ENCODE data around the gene BCL7C. TPM values are rescaled to one million over a fixed set of nuclear protein-coding genes. Genes with fewer than 3 reads are reported as not detected.

BCL7C gene
- total RNA-seq, 1 experiment from 2014 or later: 44.9 TPM

GRCh38 chr16:30937692-30938091 is 43.8 kb upstream of the BCL7C start:
- ChIA-PET CTCF (no interaction called here), POLR2A (no interaction called here)

More at GRCh38 chr16:30937692-30938091, 43.8 kb upstream of the BCL7C start:
- H3K27ac ChIP-seq (ENCODE audit: low read depth, low read length): 0 out of 2 replicates have a peak overlapping the region, but pooled peaks have one; percentile 18
- H2AFZ ChIP-seq (ENCODE audit: low read depth, low read length, poor library complexity, severe bottlenecking): no peak overlapping the region
- DNase-seq (ENCODE audit: low read depth, low spot score): no peak
- no peaks in the 10 kb centered on the region for H3K9me2 ChIP-seq (ENCODE audit: insufficient read depth)
- no peaks in the 10 kb centered on the region for H3K27me3 ChIP-seq (ENCODE audit: insufficient read depth, low read length)
- H4K20me1 ChIP-seq (ENCODE audit: insufficient read depth): no peaks in the 10 kb centered on the region
- peaks cover 2% of the 10 kb centered on the region; the same call in 1 of the 2 replicates for H3K79me2 ChIP-seq (ENCODE audit: insufficient read depth, low read length)
- peaks cover 0 to 11% of the 10 kb centered on the region in 2 experiments; a peak in 3 of 4 replicates for H3K36me3 ChIP-seq (ENCODE audit: control insufficient read depth in 1 of 2, insufficient read depth in 2 of 2, low read length in 2 of 2)
- no peak overlapping the region for H3K4me3 ChIP-seq (replicated peaks in 1 of 2; ENCODE audit: low read depth in 1 of 2, low read length in 2 of 2)
- ATAC-seq: no peak
- RAD21 ChIA-PET (ENCODE audit: low non-redundant PET in 1 of 2, low total read pairs in 2 of 2, uncharacterized antibody in 2 of 2, unreplicated experiment in 2 of 2): no interaction called here
- intact Hi-C loops (cut with micrococcal nuclease): no loop called here
- no TSS peak for BruUV-seq (replicated peaks)
- no peak overlapping the region for H3K9ac ChIP-seq (ENCODE audit: low read length)
- no peaks in the 10 kb centered on the region for H3K9me3 ChIP-seq (ENCODE audit: control insufficient read depth in 1 of 2, insufficient read depth in 1 of 2, low read depth in 1 of 2, low read length in 2 of 2)
- TF ChIP-seq ZFX (IDR thresholded peaks at IDR 0.05): no peak
- TF ChIP-seq POLR2A (IDR thresholded peaks at IDR 0.05; ENCODE audit: borderline replicate concordance, extremely low read depth, insufficient read depth, insufficient read length): no peak
- no peak for TF ChIP-seq RAD21 (IDR thresholded peaks at IDR 0.05; ENCODE audit: low read depth)
- no peak for TF ChIP-seq ATF3 (IDR thresholded peaks at IDR 0.05)
- TF ChIP-seq, protein P1, sequence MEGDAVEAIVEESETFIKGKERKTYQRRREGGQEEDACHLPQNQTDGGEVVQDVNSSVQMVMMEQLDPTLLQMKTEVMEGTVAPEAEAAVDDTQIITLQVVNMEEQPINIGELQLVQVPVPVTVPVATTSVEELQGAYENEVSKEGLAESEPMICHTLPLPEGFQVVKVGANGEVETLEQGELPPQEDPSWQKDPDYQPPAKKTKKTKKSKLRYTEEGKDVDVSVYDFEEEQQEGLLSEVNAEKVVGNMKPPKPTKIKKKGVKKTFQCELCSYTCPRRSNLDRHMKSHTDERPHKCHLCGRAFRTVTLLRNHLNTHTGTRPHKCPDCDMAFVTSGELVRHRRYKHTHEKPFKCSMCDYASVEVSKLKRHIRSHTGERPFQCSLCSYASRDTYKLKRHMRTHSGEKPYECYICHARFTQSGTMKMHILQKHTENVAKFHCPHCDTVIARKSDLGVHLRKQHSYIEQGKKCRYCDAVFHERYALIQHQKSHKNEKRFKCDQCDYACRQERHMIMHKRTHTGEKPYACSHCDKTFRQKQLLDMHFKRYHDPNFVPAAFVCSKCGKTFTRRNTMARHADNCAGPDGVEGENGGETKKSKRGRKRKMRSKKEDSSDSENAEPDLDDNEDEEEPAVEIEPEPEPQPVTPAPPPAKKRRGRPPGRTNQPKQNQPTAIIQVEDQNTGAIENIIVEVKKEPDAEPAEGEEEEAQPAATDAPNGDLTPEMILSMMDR (IDR thresholded peaks at IDR 0.05 in 2 of 3, conservative IDR thresholded peaks at IDR 0.05 in 1 of 3; ENCODE audit: borderline replicate concordance in 1 of 3, insufficient read depth in 1 of 3, low read depth in 2 of 3, low read length in 2 of 3): no peak
- TF ChIP-seq SIN3A (IDR thresholded peaks at IDR 0.05; ENCODE audit: low read depth): no peak
- TF ChIP-seq MAX (IDR thresholded peaks at IDR 0.05): no peak
- no peak for TF ChIP-seq SP1 (IDR thresholded peaks at IDR 0.05; ENCODE audit: low read depth)
- no peak for TF ChIP-seq EGR1 (IDR thresholded peaks at IDR 0.05; ENCODE audit: low read depth)
- TF ChIP-seq FOSL1 (IDR thresholded peaks at IDR 0.05; ENCODE audit: low read depth): no peak
- TF ChIP-seq TCF7L2 (IDR thresholded peaks at IDR 0.05; ENCODE audit: borderline replicate concordance, extremely low read depth, insufficient read depth, insufficient read length): no peak
- peaks cover 5 to 12% of the 10 kb centered on the region in 2 experiments; a peak in 3 of 4 replicates for H3K4me1 ChIP-seq (ENCODE audit: control insufficient read depth in 1 of 2, insufficient read depth in 2 of 2, low read length in 2 of 2)
- no peak overlapping the region for H3K4me2 ChIP-seq (ENCODE audit: low read length)

Data from HCT116 (cell line).